H4 (cell line): ENCODE results near the gene MAP1B. TPM values are rescaled to one million over a fixed set of nuclear protein-coding genes. Genes with fewer than 3 reads are reported as not detected.
A peak's percentile ranks its signal among the peaks of the same experiment; 100 is the strongest.

Source experiments
- DNase-seq: peaks from one replicate; pipeline ENCODE4 v3.0.0-alpha.2; 2015; ENCODE audit warnings: low spot score
- total RNA-seq: library from RNA; depleted of rRNA; stranded (reverse); fragments of >200 nt; shearing (Covaris generic); gene quantifications from 2 replicates; pipeline ENCODE4 v1.2.3, GENCODE V29; 2014

Gene MAP1B
- total RNA-seq, 1 experiment from 2014 or later: 50.3 TPM

- DNase-seq: no peak
These were observed 26.1 kb downstream of the MAP1B start for GRCh38 chr5:72133212-72133990.

- DNase-seq: no peak
These were observed 27.1 kb downstream of the MAP1B start for GRCh38 chr5:72134226-72134899.

- DNase-seq: peak; percentile 31
These were observed 30.6 kb downstream of the MAP1B start for GRCh38 chr5:72137826-72138409.

- peak; percentile 89 for DNase-seq
These were observed 31.8 kb downstream of the MAP1B start for GRCh38 chr5:72138943-72139521.

GRCh38 chr5:72140711-72141110 lies 33.4 kb downstream of the MAP1B start:
- no peak for DNase-seq

GRCh38 chr5:72141440-72142355 lies 34.4 kb downstream of the MAP1B start:
- peak; percentile 88 for DNase-seq

GRCh38 chr5:72144762-72145161 lies 37.5 kb downstream of the MAP1B start:
- DNase-seq: no peak

- DNase-seq: no peak
These were observed 38.1 kb downstream of the MAP1B start for GRCh38 chr5:72145348-72145747.

- DNase-seq: no peak
These were observed 38.8 kb downstream of the MAP1B start for GRCh38 chr5:72146056-72146455.

- DNase-seq: no peak
These were observed 40.3 kb downstream of the MAP1B start for GRCh38 chr5:72147569-72147968.

GRCh38 chr5:72149742-72150141 lies 42.5 kb downstream of the MAP1B start:
- no peak for DNase-seq

GRCh38 chr5:72151169-72151568 lies 43.9 kb downstream of the MAP1B start:
- DNase-seq: no peak

GRCh38 chr5:72151646-72152045 lies 44.4 kb downstream of the MAP1B start:
- DNase-seq: no peak

GRCh38 chr5:72152545-72152944 lies 45.3 kb downstream of the MAP1B start:
- DNase-seq: no peak

GRCh38 chr5:72153551-72153950 lies 46.3 kb downstream of the MAP1B start:
- DNase-seq: no peak

GRCh38 chr5:72154076-72154756 lies 46.9 kb downstream of the MAP1B start:
- DNase-seq: no peak

GRCh38 chr5:72156946-72157624 lies 49.8 kb downstream of the MAP1B start:
- peak; percentile 51 for DNase-seq

GRCh38 chr5:72157625-72157962 lies 50.3 kb downstream of the MAP1B start:
- DNase-seq: no peak

GRCh38 chr5:72159501-72159911 lies 52.2 kb downstream of the MAP1B start:
- no peak for DNase-seq

GRCh38 chr5:72160329-72160728 lies 53.1 kb downstream of the MAP1B start:
- DNase-seq: peak; percentile 74
